ENCODE measurements around the gene RPUSD4.

Gene RPUSD4

DNA sequence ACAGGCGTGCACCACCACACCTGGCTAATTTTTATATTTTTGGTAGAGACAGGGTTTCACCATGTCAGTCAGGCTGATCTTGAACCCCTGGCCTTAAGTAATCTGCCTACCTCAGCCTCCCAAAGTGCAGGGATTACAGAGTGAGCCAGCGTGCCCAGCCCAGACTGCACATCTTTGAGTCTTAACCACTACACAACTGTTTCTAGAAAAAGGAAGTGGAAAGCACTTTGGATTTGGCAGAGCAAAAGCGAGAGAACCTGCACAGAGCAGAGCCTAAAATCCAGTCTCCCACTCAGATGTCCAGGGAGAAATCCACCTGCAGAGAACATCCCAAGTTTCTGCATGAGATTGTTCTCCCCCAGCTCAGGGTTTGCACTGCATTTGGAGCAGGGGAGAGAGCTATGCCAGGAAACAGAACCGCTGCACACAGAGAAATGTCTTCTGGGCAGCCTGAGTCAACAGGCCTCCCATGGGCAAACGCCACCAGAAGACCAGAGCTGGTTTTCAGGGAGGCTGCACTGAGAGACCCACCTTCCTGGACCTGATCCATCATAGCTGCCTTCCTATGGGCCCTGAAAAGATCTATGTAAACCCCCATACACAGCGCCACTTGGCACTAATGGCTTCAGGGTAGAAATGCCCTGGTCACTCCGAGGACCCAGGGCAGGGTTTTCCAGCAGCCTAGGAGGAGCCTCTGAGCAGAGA lies 54.0 kb downstream of the RPUSD4 start:
- Histone ChIP-seq H3K79me2 (ENCODE audit: insufficient read depth, low read length) (no peaks in the 10 kb centered on the region), H2AFZ (ENCODE audit: low read length) (no peak overlapping the region), H3K9me3 (ENCODE audit: insufficient read depth, low read depth, low read length) (no peaks in the 10 kb centered on the region), H3K4me2 (ENCODE audit: low read depth, low read length, poor library complexity, severe bottlenecking) (no peak overlapping the region), H4K20me1 (ENCODE audit: insufficient read depth, low read length, poor library complexity, severe bottlenecking) (no peaks in the 10 kb centered on the region), H3K4me1 (ENCODE audit: insufficient read depth, low read length, poor library complexity, severe bottlenecking) (peaks cover 6% of the 10 kb centered on the region), H3K36me3 (ENCODE audit: insufficient read depth, low read length) (no peaks in the 10 kb centered on the region), H3K27me3 (ENCODE audit: insufficient read depth, low read length, poor library complexity, severe bottlenecking) (no peaks in the 10 kb centered on the region), H3K9ac (ENCODE audit: low read depth, low read length, poor library complexity, severe bottlenecking) (no peak overlapping the region), H3F3A (ENCODE audit: low read depth) (no peaks in the 10 kb centered on the region), H3K9me2 (replicated peaks; ENCODE audit: low read depth, low read length) (no peaks in the 10 kb centered on the region), H3K4me3 (ENCODE audit: low read length, poor library complexity, severe bottlenecking) (no peak overlapping the region)
- TF ChIP-seq, protein P1, sequence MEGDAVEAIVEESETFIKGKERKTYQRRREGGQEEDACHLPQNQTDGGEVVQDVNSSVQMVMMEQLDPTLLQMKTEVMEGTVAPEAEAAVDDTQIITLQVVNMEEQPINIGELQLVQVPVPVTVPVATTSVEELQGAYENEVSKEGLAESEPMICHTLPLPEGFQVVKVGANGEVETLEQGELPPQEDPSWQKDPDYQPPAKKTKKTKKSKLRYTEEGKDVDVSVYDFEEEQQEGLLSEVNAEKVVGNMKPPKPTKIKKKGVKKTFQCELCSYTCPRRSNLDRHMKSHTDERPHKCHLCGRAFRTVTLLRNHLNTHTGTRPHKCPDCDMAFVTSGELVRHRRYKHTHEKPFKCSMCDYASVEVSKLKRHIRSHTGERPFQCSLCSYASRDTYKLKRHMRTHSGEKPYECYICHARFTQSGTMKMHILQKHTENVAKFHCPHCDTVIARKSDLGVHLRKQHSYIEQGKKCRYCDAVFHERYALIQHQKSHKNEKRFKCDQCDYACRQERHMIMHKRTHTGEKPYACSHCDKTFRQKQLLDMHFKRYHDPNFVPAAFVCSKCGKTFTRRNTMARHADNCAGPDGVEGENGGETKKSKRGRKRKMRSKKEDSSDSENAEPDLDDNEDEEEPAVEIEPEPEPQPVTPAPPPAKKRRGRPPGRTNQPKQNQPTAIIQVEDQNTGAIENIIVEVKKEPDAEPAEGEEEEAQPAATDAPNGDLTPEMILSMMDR (conservative IDR thresholded peaks at IDR 0.05; ENCODE audit: low read length) = no peak
- no peak for TF ChIP-seq EZH2phosphoT487 (IDR thresholded peaks at IDR 0.05; ENCODE audit: borderline replicate concordance)

DNA sequence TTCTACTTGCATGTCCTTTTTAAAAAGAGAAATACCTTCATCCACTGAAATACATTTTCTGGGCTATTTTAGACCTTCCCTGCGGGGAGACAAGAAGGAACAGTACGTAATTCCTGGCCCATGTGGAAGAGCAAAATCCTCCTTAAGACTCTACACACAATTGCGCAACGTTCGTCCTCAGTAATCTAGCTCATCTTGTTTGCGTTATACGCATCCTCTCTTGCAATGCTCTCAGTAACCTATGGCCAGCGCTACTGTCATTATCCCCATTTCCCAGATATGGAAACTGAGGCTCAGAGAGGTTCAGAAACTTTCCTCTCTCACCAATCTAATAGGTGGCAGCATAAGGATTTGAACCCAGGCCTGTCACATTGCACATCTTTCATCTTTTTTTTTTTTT lies 54.6 kb downstream of the RPUSD4 start:
- Histone ChIP-seq H3K4me1 (ENCODE audit: insufficient read depth, low read length, poor library complexity, severe bottlenecking) (peaks cover 6% of the 10 kb centered on the region), H4K20me1 (ENCODE audit: insufficient read depth, low read length, poor library complexity, severe bottlenecking) (no peaks in the 10 kb centered on the region), H3K9me2 (replicated peaks; ENCODE audit: low read depth, low read length) (no peaks in the 10 kb centered on the region), H3K79me2 (ENCODE audit: insufficient read depth, low read length) (no peaks in the 10 kb centered on the region), H3F3A (ENCODE audit: low read depth) (no peaks in the 10 kb centered on the region), H3K27me3 (ENCODE audit: insufficient read depth, low read length, poor library complexity, severe bottlenecking) (no peaks in the 10 kb centered on the region), H3K9me3 (ENCODE audit: insufficient read depth, low read depth, low read length) (peaks cover 3% of the 10 kb centered on the region; the same call in 1 of the 2 replicates), H2AFZ (ENCODE audit: low read length) (no peak overlapping the region), H3K4me3 (ENCODE audit: low read length, poor library complexity, severe bottlenecking) (no peak overlapping the region), H3K36me3 (ENCODE audit: insufficient read depth, low read length) (no peaks in the 10 kb centered on the region), H3K9ac (ENCODE audit: low read depth, low read length, poor library complexity, severe bottlenecking) (no peak overlapping the region), H3K4me2 (ENCODE audit: low read depth, low read length, poor library complexity, severe bottlenecking) (no peak overlapping the region)
- TF ChIP-seq EZH2phosphoT487 (IDR thresholded peaks at IDR 0.05; ENCODE audit: borderline replicate concordance) = no peak
- TF ChIP-seq, protein P1 (conservative IDR thresholded peaks at IDR 0.05; ENCODE audit: low read length) = no peak

DNA sequence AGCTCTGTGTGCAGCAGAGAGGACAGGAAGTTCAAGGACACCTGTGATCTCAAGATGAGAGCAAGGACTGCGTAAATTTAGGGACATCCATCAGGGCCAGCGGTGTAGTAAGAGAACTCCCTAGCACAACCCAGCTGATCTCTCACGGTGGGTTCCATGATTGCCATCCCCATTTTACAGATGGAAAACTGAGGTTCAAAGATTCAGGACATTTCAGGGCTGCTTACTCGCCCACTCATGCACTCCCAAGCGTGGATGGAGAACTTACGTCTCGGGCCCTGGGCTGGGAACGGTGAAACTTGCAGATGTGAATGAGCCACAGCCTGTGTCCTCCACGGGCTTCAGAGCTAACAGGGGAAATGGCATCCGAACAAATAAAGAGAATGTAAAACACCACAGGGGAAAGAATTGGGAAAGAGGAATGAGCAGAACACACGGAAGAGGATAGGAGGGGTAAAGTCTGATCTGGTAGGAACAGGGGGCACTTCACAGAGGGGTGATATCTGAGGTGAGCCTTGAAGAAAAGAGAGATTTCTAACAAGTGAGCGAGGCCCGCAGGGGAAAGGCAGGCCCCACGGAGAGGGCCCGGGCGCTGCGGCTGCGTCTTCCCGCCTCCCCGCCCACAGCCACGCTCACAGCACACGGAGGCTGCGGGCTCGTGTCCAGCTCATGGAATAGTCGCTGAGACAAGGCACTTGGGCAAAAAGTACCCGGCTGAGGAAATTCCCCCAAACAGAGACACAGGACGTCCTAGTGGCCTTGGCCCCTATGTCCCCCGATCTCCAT lies 55.9 kb downstream of the RPUSD4 start:
- Histone ChIP-seq H3K36me3 (ENCODE audit: insufficient read depth, low read length) (no peaks in the 10 kb centered on the region), H3K79me2 (ENCODE audit: insufficient read depth, low read length) (no peaks in the 10 kb centered on the region), H3K4me2 (ENCODE audit: low read depth, low read length, poor library complexity, severe bottlenecking) (no peak overlapping the region), H4K20me1 (ENCODE audit: insufficient read depth, low read length, poor library complexity, severe bottlenecking) (no peaks in the 10 kb centered on the region), H3K4me1 (ENCODE audit: insufficient read depth, low read length, poor library complexity, severe bottlenecking) (peaks cover 8% of the 10 kb centered on the region), H3K9me2 (replicated peaks; ENCODE audit: low read depth, low read length) (no peaks in the 10 kb centered on the region), H3K27me3 (ENCODE audit: insufficient read depth, low read length, poor library complexity, severe bottlenecking) (no peaks in the 10 kb centered on the region), H3K9ac (ENCODE audit: low read depth, low read length, poor library complexity, severe bottlenecking) (no peak overlapping the region), H3K9me3 (ENCODE audit: insufficient read depth, low read depth, low read length) (peaks cover 4% of the 10 kb centered on the region; the same call in 1 of the 2 replicates), H2AFZ (ENCODE audit: low read length) (no peak overlapping the region), H3K4me3 (ENCODE audit: low read length, poor library complexity, severe bottlenecking) (no peak overlapping the region), H3F3A (ENCODE audit: low read depth) (no peaks in the 10 kb centered on the region)
- TF ChIP-seq, protein P1 (conservative IDR thresholded peaks at IDR 0.05; ENCODE audit: low read length) = no peak
- no peak for TF ChIP-seq EZH2phosphoT487 (IDR thresholded peaks at IDR 0.05; ENCODE audit: borderline replicate concordance)

All from Loucy (cell line).